ENCODE measurements around the gene FOCAD. TPM values are rescaled to one million over a fixed set of nuclear protein-coding genes. Genes with fewer than 3 reads are reported as not detected.
A peak's percentile ranks its signal among the peaks of the same experiment; 100 is the strongest.

Gene FOCAD
- total RNA-seq, 6 experiments from 2014 or later, result 6.4 to 18.3 (median 7.8) TPM

- Histone ChIP-seq H3K36me3 (no peaks in the 10 kb centered on the region), H3K4me1 (no peaks in the 10 kb centered on the region), H3K9me3 (no peaks in the 10 kb centered on the region), H3K27me3 (no peaks in the 10 kb centered on the region), H3K4me3 (no peak overlapping the region), H3K27ac (no peak overlapping the region)
- 100% methylated on average over 4 of the region's 6 CpGs for WGBS (ENCODE audit: insufficient coverage, low coverage, low lambda C conversion rate, missing lambda C conversion rate)
- no peak for DNase-seq
- no peak for TF ChIP-seq POLR2A (IDR thresholded peaks at IDR 0.05)
- TF ChIP-seq, protein P1, sequence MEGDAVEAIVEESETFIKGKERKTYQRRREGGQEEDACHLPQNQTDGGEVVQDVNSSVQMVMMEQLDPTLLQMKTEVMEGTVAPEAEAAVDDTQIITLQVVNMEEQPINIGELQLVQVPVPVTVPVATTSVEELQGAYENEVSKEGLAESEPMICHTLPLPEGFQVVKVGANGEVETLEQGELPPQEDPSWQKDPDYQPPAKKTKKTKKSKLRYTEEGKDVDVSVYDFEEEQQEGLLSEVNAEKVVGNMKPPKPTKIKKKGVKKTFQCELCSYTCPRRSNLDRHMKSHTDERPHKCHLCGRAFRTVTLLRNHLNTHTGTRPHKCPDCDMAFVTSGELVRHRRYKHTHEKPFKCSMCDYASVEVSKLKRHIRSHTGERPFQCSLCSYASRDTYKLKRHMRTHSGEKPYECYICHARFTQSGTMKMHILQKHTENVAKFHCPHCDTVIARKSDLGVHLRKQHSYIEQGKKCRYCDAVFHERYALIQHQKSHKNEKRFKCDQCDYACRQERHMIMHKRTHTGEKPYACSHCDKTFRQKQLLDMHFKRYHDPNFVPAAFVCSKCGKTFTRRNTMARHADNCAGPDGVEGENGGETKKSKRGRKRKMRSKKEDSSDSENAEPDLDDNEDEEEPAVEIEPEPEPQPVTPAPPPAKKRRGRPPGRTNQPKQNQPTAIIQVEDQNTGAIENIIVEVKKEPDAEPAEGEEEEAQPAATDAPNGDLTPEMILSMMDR (IDR thresholded peaks at IDR 0.05), result no peak
- no peak for ATAC-seq
- intact Hi-C loops (cut with DNase I), result no loop called here
Observed at GRCh38 chr9:20985851-20986600, 302.0 kb downstream of the FOCAD start.

GRCh38 chr9:20987521-20987920 lies 303.5 kb downstream of the FOCAD start:
- H3K9me3 ChIP-seq, result no peaks in the 10 kb centered on the region
- no peaks in the 10 kb centered on the region for H3K4me1 ChIP-seq
- TF ChIP-seq, protein P1 (IDR thresholded peaks at IDR 0.05), result no peak
- TF ChIP-seq POLR2A (IDR thresholded peaks at IDR 0.05), result no peak
- no peaks in the 10 kb centered on the region for H3K36me3 ChIP-seq
- DNase-seq (no peak), ATAC-seq (no peak)
- H3K27me3 ChIP-seq, result no peaks in the 10 kb centered on the region
- 65% methylated on average over 1 of the region's 1 CpG for WGBS (ENCODE audit: insufficient coverage, low coverage, low lambda C conversion rate, missing lambda C conversion rate)
- H3K27ac ChIP-seq, result no peak overlapping the region
- H3K4me3 ChIP-seq, result no peak overlapping the region
- intact Hi-C loops (cut with DNase I), result no loop called here

DNA sequence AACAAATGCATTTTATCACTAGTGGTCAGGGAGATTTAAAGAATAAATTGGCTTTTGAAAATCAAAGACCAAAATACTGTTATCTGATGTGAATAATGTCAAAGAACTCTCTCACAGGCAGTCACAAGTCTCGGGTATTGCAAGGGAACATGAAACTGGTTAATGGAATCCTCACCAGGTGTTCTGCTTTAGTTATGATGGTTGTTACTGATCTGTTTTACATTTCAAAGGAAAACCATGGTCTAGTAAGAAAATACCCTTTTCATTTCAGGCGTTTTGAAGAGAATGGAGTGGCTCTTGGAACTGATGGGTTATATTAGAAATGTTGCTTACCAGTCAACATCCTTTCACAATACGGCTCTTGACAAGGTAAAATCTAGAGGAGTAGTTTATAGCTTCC lies 304.0 kb downstream of the FOCAD start:
- Histone ChIP-seq H3K4me3 (no peak overlapping the region), H3K9me3 (no peaks in the 10 kb centered on the region), H3K4me1 (no peaks in the 10 kb centered on the region), H3K36me3 (no peaks in the 10 kb centered on the region), H3K27me3 (no peaks in the 10 kb centered on the region), H3K27ac (no peak overlapping the region)
- DNase-seq, result no peak
- TF ChIP-seq, protein P1 (IDR thresholded peaks at IDR 0.05), result no peak
- TF ChIP-seq POLR2A (IDR thresholded peaks at IDR 0.05), result no peak
- WGBS (ENCODE audit: insufficient coverage, low coverage, low lambda C conversion rate, missing lambda C conversion rate), result 76% methylated on average over 3 of the region's 3 CpGs
- intact Hi-C loops (cut with DNase I), result no loop called here
- no peak for ATAC-seq

GRCh38 chr9:20988671-20989315 lies 304.7 kb downstream of the FOCAD start:
- Histone ChIP-seq H3K27me3 (no peaks in the 10 kb centered on the region), H3K9me3 (no peaks in the 10 kb centered on the region), H3K36me3 (no peaks in the 10 kb centered on the region), H3K4me3 (no peak overlapping the region), H3K27ac (no peak overlapping the region), H3K4me1 (no peaks in the 10 kb centered on the region)
- TF ChIP-seq, protein P1 (IDR thresholded peaks at IDR 0.05), result no peak
- intact Hi-C loops (cut with DNase I), result no loop called here
- WGBS (ENCODE audit: insufficient coverage, low coverage, low lambda C conversion rate, missing lambda C conversion rate), result 54% methylated on average over 3 of the region's 3 CpGs
- ATAC-seq (peak in 1 of 4 donors; percentile 47), DNase-seq (no peak)
